ENCODE measurements around the gene C22orf15. TPM values are rescaled to one million over a fixed set of nuclear protein-coding genes. Genes with fewer than 3 reads are reported as not detected.

The C22orf15 gene
- total and polyA plus RNA-seq, 2 of the 8 experiments (the other 6 are each of a cell fraction or from before 2014, with no cell fraction given), result 4.2 to 4.9 TPM

GRCh38 chr22:23806837-23807236 lies 44.0 kb downstream of the C22orf15 start:
- peaks cover 16 to 50% (median 39%) of the 10 kb centered on the region in 4 experiments; a peak in 6 of 8 replicates for H3K36me3 ChIP-seq (ENCODE audit: control insufficient read depth in 2 of 4, insufficient read depth in 4 of 4, low read length in 3 of 4)
- H3K79me2 ChIP-seq (ENCODE audit: control insufficient read depth in 1 of 2, insufficient read depth in 2 of 2, low read length in 2 of 2), result no peaks in the 10 kb centered on the region
- no peak overlapping the region for H3K9ac ChIP-seq (replicated peaks in 1 of 4; ENCODE audit: extremely low read depth in 1 of 4, low read depth in 3 of 4, low read length in 3 of 4)
- TF ChIP-seq MAFK (IDR thresholded peaks at IDR 0.05; ENCODE audit: low read depth, low read length) (no peak), NANOG (IDR thresholded peaks at IDR 0.05; ENCODE audit: insufficient read depth, low read depth, low read length, poor library complexity, severe bottlenecking) (no peak), ASH2L (IDR thresholded peaks at IDR 0.05; ENCODE audit: low read length) (no peak), EGR1 (IDR thresholded peaks at IDR 0.05; ENCODE audit: borderline replicate concordance, low read depth, low read length) (no peak), CHD1 (IDR thresholded peaks at IDR 0.05; ENCODE audit: low read depth, low read length) (no peak), SAP30 (IDR thresholded peaks at IDR 0.05; ENCODE audit: insufficient read depth, insufficient replicate concordance, low read length) (no peak), BCL11A (IDR thresholded peaks at IDR 0.05; ENCODE audit: low read depth in 2 of 2, low read length in 2 of 2) (no peak), CREB1 (IDR thresholded peaks at IDR 0.05) (no peak), POLR2A (IDR thresholded peaks at IDR 0.05; ENCODE audit: control extremely low read depth in 1 of 2, low read depth in 2 of 2, low read length in 2 of 2) (no peak), JUN (IDR thresholded peaks at IDR 0.05; ENCODE audit: low read depth, low read length) (no peak), GABPA (IDR thresholded peaks at IDR 0.05; ENCODE audit: borderline replicate concordance, insufficient read depth, low read length) (no peak), SRF (IDR thresholded peaks at IDR 0.05; ENCODE audit: low read depth, low read length) (no peak)
- TF ChIP-seq, protein P1, sequence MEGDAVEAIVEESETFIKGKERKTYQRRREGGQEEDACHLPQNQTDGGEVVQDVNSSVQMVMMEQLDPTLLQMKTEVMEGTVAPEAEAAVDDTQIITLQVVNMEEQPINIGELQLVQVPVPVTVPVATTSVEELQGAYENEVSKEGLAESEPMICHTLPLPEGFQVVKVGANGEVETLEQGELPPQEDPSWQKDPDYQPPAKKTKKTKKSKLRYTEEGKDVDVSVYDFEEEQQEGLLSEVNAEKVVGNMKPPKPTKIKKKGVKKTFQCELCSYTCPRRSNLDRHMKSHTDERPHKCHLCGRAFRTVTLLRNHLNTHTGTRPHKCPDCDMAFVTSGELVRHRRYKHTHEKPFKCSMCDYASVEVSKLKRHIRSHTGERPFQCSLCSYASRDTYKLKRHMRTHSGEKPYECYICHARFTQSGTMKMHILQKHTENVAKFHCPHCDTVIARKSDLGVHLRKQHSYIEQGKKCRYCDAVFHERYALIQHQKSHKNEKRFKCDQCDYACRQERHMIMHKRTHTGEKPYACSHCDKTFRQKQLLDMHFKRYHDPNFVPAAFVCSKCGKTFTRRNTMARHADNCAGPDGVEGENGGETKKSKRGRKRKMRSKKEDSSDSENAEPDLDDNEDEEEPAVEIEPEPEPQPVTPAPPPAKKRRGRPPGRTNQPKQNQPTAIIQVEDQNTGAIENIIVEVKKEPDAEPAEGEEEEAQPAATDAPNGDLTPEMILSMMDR (IDR thresholded peaks at IDR 0.05; ENCODE audit: control extremely low read depth in 1 of 3, insufficient read depth in 1 of 3, low read depth in 1 of 3, low read length in 3 of 3), result no peak

More at GRCh38 chr22:23806837-23807236, 44.0 kb downstream of the C22orf15 start:
- no peaks in the 10 kb centered on the region for H3K9me3 ChIP-seq (ENCODE audit: insufficient read depth in 2 of 2, low read depth in 1 of 2, low read length in 1 of 2)
- H4K20me1 ChIP-seq (replicated peaks in 1 of 2; ENCODE audit: control insufficient read depth in 1 of 2, insufficient read depth in 2 of 2, low read length in 2 of 2), result peaks cover 0 to 10% of the 10 kb centered on the region in 2 experiments
- H4K91ac ChIP-seq (replicated peaks; ENCODE audit: insufficient read length, low read length), result no peak overlapping the region
- H2BK12ac ChIP-seq (ENCODE audit: low read depth, low read length), result no peak overlapping the region
- no peak overlapping the region for H4K8ac ChIP-seq (ENCODE audit: extremely low read depth, insufficient read depth, low read length)
- no peak overlapping the region for H2BK120ac ChIP-seq (replicated peaks; ENCODE audit: low read depth, low read length)
- DNase-seq (ENCODE audit: low read depth in 1 of 2, low spot score in 2 of 2), result no peak
- H3K4me3 ChIP-seq (ENCODE audit: extremely low read depth in 1 of 4, insufficient read depth in 2 of 4, low read depth in 3 of 4, low read length in 4 of 4), result no peak overlapping the region
- H2BK20ac ChIP-seq (ENCODE audit: low read length), result no peak overlapping the region
- no peak overlapping the region for H3K27ac ChIP-seq (ENCODE audit: low read depth, low read length)
- no peaks in the 10 kb centered on the region; the same call in 1 of the 2 replicates for H3K79me1 ChIP-seq (ENCODE audit: low read depth, low read length)
- H3K18ac ChIP-seq (ENCODE audit: extremely low read depth, low read length), result no peak overlapping the region
- H3K4me1 ChIP-seq (replicated peaks in 1 of 4; ENCODE audit: control insufficient read depth in 3 of 4, insufficient read depth in 4 of 4, low read length in 3 of 4), result no peaks in the 10 kb centered on the region
- no peak overlapping the region for H2AK5ac ChIP-seq (ENCODE audit: low read depth, low read length)
- no peak overlapping the region for H4K5ac ChIP-seq (ENCODE audit: insufficient read length, low read depth, low read length)
- no peak overlapping the region for H3K14ac ChIP-seq (ENCODE audit: insufficient read length)
- no peak overlapping the region for H3K56ac ChIP-seq (replicated peaks; ENCODE audit: insufficient read length, low read depth, low read length)
- no peak for FAIRE-seq
- H3K4ac ChIP-seq (replicated peaks; ENCODE audit: insufficient read length, low read depth, low read length), result no peak overlapping the region
- H2BK5ac ChIP-seq (ENCODE audit: low read depth, low read length), result no peak overlapping the region
- no peak overlapping the region for H3K4me2 ChIP-seq (ENCODE audit: insufficient read depth in 1 of 2, low read depth in 2 of 2, low read length in 2 of 2)
- WGBS, 2 experiments (ENCODE audit: extremely low coverage in 1 of 2, insufficient coverage in 1 of 2, insufficient read length in 1 of 2, insufficient replicate concordance in 2 of 2, low coverage in 1 of 2, low lambda C conversion rate in 2 of 2, missing lambda C conversion rate in 1 of 2), result 100% methylated on average over 1 of the region's 1 CpG; no CpG with 5 or more reads in 1 of the 2 experiments
- no peak overlapping the region for H2AFZ ChIP-seq (ENCODE audit: low read length)
- H3K27me3 ChIP-seq (replicated peaks in 1 of 4; ENCODE audit: control insufficient read depth in 3 of 4, extremely low read depth in 1 of 4, insufficient read depth in 3 of 4, low read length in 3 of 4), result no peaks in the 10 kb centered on the region
- ChIA-PET CTCF (ENCODE audit: partially characterized antibody) (no interaction called here), POLR2A (ENCODE audit: partially characterized antibody) (no interaction called here)
- H3K23ac ChIP-seq (ENCODE audit: insufficient read length), result no peak overlapping the region
- H2BK15ac ChIP-seq (ENCODE audit: low read length), result no peak overlapping the region
- H3K23me2 ChIP-seq (ENCODE audit: low read depth, low read length), result no peaks in the 10 kb centered on the region

Data from H1 (cell line).